ENCODE measurements around the gene SPDYE4.

The SPDYE4 gene

GRCh38 chr17:8707332-8708024 is 50.9 kb downstream of the SPDYE4 start:
- H3K4me1 ChIP-seq (ENCODE audit: low read length) = no peaks in the 10 kb centered on the region
- H3K4me2 ChIP-seq (ENCODE audit: low read length) = no peak overlapping the region
- no peak overlapping the region for H3K4me3 ChIP-seq (ENCODE audit: low read length)
- no peak overlapping the region for H3K27ac ChIP-seq (ENCODE audit: low read length)
- no peaks in the 10 kb centered on the region for H3K79me2 ChIP-seq (ENCODE audit: low read length)
- H2AFZ ChIP-seq (ENCODE audit: low read depth, low read length) = no peak overlapping the region
- no peak overlapping the region for H3K9ac ChIP-seq (ENCODE audit: low read length)
- H3K27me3 ChIP-seq (ENCODE audit: low read depth, low read length) = peaks cover under 1% of the 10 kb centered on the region; the same call in 1 of the 2 replicates
- no peak for TF ChIP-seq EZH2phosphoT487 (IDR thresholded peaks at IDR 0.05; ENCODE audit: low read depth)
- no peaks in the 10 kb centered on the region for H3K36me3 ChIP-seq (replicated peaks; ENCODE audit: low read depth, low read length)
- H4K20me1 ChIP-seq (ENCODE audit: insufficient read depth, low read length) = no peaks in the 10 kb centered on the region
- H3K9me3 ChIP-seq (ENCODE audit: insufficient read depth, low read length) = no peaks in the 10 kb centered on the region

DNA sequence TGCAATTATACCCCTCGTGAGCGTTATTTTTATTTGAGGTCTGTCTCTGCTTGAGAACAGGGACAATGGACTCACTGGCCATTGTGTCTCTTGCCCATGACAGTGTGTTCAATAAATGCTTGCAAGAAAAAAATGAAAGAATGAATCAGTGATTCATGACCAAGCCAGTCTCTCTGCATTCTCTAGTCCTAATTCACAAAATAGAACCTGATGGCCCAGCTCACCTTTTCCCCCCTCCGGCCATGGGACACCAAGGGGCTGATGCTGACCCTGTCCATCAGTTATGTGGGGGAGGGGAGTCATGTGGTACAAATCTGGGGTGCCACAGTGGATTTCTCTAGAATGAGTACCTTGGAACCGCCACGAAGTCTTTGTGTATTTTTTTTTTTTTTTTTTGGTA is 51.9 kb downstream of the SPDYE4 start:
- H3K4me2 ChIP-seq (ENCODE audit: low read length) = no peak overlapping the region
- no peak for TF ChIP-seq EZH2phosphoT487 (IDR thresholded peaks at IDR 0.05; ENCODE audit: low read depth)
- TF ChIP-seq, protein P1, sequence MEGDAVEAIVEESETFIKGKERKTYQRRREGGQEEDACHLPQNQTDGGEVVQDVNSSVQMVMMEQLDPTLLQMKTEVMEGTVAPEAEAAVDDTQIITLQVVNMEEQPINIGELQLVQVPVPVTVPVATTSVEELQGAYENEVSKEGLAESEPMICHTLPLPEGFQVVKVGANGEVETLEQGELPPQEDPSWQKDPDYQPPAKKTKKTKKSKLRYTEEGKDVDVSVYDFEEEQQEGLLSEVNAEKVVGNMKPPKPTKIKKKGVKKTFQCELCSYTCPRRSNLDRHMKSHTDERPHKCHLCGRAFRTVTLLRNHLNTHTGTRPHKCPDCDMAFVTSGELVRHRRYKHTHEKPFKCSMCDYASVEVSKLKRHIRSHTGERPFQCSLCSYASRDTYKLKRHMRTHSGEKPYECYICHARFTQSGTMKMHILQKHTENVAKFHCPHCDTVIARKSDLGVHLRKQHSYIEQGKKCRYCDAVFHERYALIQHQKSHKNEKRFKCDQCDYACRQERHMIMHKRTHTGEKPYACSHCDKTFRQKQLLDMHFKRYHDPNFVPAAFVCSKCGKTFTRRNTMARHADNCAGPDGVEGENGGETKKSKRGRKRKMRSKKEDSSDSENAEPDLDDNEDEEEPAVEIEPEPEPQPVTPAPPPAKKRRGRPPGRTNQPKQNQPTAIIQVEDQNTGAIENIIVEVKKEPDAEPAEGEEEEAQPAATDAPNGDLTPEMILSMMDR (IDR thresholded peaks at IDR 0.05; ENCODE audit: low read depth, low read length) = no peak
- H3K27me3 ChIP-seq (ENCODE audit: low read depth, low read length) = peaks cover 4% of the 10 kb centered on the region
- no peak overlapping the region for H3K4me3 ChIP-seq (ENCODE audit: low read length)
- H4K20me1 ChIP-seq (ENCODE audit: insufficient read depth, low read length) = no peaks in the 10 kb centered on the region
- H3K79me2 ChIP-seq (ENCODE audit: low read length) = no peaks in the 10 kb centered on the region
- no peaks in the 10 kb centered on the region for H3K4me1 ChIP-seq (ENCODE audit: low read length)
- no peak overlapping the region for H2AFZ ChIP-seq (ENCODE audit: low read depth, low read length)
- H3K9me3 ChIP-seq (ENCODE audit: insufficient read depth, low read length) = no peaks in the 10 kb centered on the region
- H3K27ac ChIP-seq (ENCODE audit: low read length) = no peak overlapping the region
- no peaks in the 10 kb centered on the region for H3K36me3 ChIP-seq (replicated peaks; ENCODE audit: low read depth, low read length)
- no peak overlapping the region for H3K9ac ChIP-seq (ENCODE audit: low read length)

DNA sequence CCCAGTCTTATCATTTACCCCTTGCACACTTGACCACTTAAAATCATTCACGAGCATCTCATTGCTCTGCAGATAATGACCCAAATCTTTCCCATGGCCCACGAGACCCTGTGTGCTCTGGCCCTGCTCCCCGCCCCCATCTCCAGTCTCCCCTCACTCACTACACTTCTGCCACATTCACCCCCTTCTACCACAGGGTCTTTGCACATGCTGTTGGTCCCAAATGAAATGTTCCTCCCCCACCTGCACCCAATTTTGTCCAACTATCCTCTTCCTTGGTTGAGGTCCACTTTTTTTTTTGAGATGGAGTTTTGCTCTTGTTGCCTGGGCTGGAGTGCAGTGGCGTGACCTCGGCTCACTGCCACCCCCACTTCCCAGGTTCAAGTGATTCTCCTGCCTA is 52.9 kb downstream of the SPDYE4 start:
- Histone ChIP-seq H4K20me1 (ENCODE audit: insufficient read depth, low read length) (no peaks in the 10 kb centered on the region), H3K36me3 (replicated peaks; ENCODE audit: low read depth, low read length) (no peaks in the 10 kb centered on the region), H3K9ac (ENCODE audit: low read length) (no peak overlapping the region), H3K27ac (ENCODE audit: low read length) (no peak overlapping the region), H3K27me3 (ENCODE audit: low read depth, low read length) (peaks cover 7% of the 10 kb centered on the region), H3K4me2 (ENCODE audit: low read length) (no peak overlapping the region), H3K4me3 (ENCODE audit: low read length) (no peak overlapping the region), H3K4me1 (ENCODE audit: low read length) (no peaks in the 10 kb centered on the region), H3K79me2 (ENCODE audit: low read length) (no peaks in the 10 kb centered on the region), H2AFZ (ENCODE audit: low read depth, low read length) (no peak overlapping the region), H3K9me3 (ENCODE audit: insufficient read depth, low read length) (no peaks in the 10 kb centered on the region)
- TF ChIP-seq EZH2phosphoT487 (IDR thresholded peaks at IDR 0.05; ENCODE audit: low read depth) = no peak
- TF ChIP-seq, protein P1 (IDR thresholded peaks at IDR 0.05; ENCODE audit: low read depth, low read length) = no peak

GRCh38 chr17:8703001-8703400 is 55.3 kb downstream of the SPDYE4 start:
- Histone ChIP-seq H3K9me3 (ENCODE audit: insufficient read depth, low read length) (no peaks in the 10 kb centered on the region), H3K27me3 (ENCODE audit: low read depth, low read length) (peaks cover 7% of the 10 kb centered on the region), H3K27ac (ENCODE audit: low read length) (no peak overlapping the region), H3K36me3 (replicated peaks; ENCODE audit: low read depth, low read length) (no peaks in the 10 kb centered on the region), H3K4me1 (ENCODE audit: low read length) (no peaks in the 10 kb centered on the region), H3K4me2 (ENCODE audit: low read length) (no peak overlapping the region), H2AFZ (ENCODE audit: low read depth, low read length) (no peak overlapping the region), H3K9ac (ENCODE audit: low read length) (no peak overlapping the region), H3K4me3 (ENCODE audit: low read length) (no peak overlapping the region), H3K79me2 (ENCODE audit: low read length) (no peaks in the 10 kb centered on the region), H4K20me1 (ENCODE audit: insufficient read depth, low read length) (no peaks in the 10 kb centered on the region)
- TF ChIP-seq, protein P1 (IDR thresholded peaks at IDR 0.05; ENCODE audit: low read depth, low read length) = no peak
- no peak for TF ChIP-seq EZH2phosphoT487 (IDR thresholded peaks at IDR 0.05; ENCODE audit: low read depth)
